Nephron (organoid): ENCODE data around the gene STRBP.

Experiments used
- H3K27ac Mint-ChIP-seq, 3 experiments: 2 replicates each; pipeline ENCODE4 v1.8.0; 2020; ENCODE audit warnings: mixed read lengths in 3 of 3, mild to moderate bottlenecking in 2 of 3, moderate library complexity in 1 of 3
- H3K27me3 Mint-ChIP-seq: 2 replicates; pipeline ENCODE4 v1.8.0; 2021; ENCODE audit warnings: low read depth, mild to moderate bottlenecking, moderate library complexity, mixed read lengths
- H3K36me3 Mint-ChIP-seq: 2 replicates; pipeline ENCODE4 v1.8.0; 2020; ENCODE audit warnings: low read depth, mixed read lengths
- H3K4me1 Mint-ChIP-seq: 2 replicates; pipeline ENCODE4 v1.8.0; 2020; ENCODE audit warnings: mixed read lengths
- H3K4me3 Mint-ChIP-seq, 3 experiments: 2 replicates each; pipeline ENCODE4 v1.8.0; 2020; ENCODE audit warnings: mild to moderate bottlenecking in 3 of 3, mixed read lengths in 3 of 3, moderate library complexity in 2 of 3
- H3K9me3 Mint-ChIP-seq: 2 replicates; pipeline ENCODE4 v1.8.0; 2020; ENCODE audit warnings: mixed read lengths
- TF ChIP-seq, protein P1 (sequence below), 3 experiments: fragments of 200-600 bp; sonication (generic); IDR thresholded peaks; one replicate each; pipeline ENCODE4 v1.5.0; 2021; ENCODE audit warnings: antibody characterized with exemption in 3 of 3; ENCODE audit not compliant: unreplicated experiment in 3 of 3

Gene STRBP

DNA sequence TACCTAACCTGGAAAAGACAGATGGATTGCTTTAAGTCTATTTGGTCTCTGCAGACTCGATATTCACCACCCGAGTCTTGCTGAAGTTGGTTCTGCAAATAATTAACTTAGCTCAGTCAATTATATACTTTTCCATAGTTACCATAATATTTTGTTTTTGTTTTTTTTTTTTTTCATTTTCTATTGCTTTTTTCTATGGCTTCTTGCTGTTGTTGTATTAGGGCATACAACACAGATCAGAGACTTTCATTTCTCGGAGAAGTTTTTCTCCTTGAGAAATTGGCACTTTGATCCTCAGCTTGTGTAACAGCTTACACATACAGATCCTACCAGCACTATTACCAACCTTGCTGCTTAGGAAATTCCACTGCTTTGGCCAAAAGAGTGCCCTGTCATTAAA is 146.9 kb downstream of the STRBP start:
- peaks cover 19% of the 10 kb centered on the region for H3K4me1 Mint-ChIP-seq
- no peak overlapping the region for H3K4me3 Mint-ChIP-seq
- peak overlapping the region; percentile 52 to 89 (median 84) for H3K27ac Mint-ChIP-seq
- H3K27me3 Mint-ChIP-seq = no peaks in the 10 kb centered on the region
- H3K36me3 Mint-ChIP-seq = peaks cover 21% of the 10 kb centered on the region
- no peaks in the 10 kb centered on the region for H3K9me3 Mint-ChIP-seq
- TF ChIP-seq, protein P1, sequence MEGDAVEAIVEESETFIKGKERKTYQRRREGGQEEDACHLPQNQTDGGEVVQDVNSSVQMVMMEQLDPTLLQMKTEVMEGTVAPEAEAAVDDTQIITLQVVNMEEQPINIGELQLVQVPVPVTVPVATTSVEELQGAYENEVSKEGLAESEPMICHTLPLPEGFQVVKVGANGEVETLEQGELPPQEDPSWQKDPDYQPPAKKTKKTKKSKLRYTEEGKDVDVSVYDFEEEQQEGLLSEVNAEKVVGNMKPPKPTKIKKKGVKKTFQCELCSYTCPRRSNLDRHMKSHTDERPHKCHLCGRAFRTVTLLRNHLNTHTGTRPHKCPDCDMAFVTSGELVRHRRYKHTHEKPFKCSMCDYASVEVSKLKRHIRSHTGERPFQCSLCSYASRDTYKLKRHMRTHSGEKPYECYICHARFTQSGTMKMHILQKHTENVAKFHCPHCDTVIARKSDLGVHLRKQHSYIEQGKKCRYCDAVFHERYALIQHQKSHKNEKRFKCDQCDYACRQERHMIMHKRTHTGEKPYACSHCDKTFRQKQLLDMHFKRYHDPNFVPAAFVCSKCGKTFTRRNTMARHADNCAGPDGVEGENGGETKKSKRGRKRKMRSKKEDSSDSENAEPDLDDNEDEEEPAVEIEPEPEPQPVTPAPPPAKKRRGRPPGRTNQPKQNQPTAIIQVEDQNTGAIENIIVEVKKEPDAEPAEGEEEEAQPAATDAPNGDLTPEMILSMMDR (IDR thresholded peaks at IDR 0.05; ENCODE audit: unreplicated experiment in 3 of 3) = no peak

DNA sequence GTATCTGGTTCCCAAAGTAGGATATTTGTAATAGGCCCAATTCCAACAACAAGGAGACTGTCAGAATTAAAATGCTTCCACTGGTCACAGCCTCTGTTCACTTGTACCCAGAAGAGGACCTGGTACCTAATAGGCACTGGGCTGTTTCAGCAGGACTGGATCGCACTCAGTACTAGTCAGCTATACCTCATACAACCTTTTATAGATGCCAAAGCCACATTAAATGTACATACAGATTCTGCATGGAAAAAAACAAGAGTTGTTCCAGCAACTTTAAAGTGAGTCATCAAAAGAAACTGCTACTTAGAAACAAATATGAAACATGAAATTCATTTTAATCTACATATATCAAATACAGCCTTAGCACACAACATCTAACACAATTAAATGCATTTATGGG is 147.4 kb downstream of the STRBP start:
- Mint-ChIP-seq H3K27ac (peak overlapping the region; percentile 52 to 89 (median 84)), H3K9me3 (no peaks in the 10 kb centered on the region), H3K4me1 (peaks cover 14% of the 10 kb centered on the region), H3K27me3 (no peaks in the 10 kb centered on the region), H3K4me3 (no peak overlapping the region), H3K36me3 (peaks cover 17% of the 10 kb centered on the region)
- TF ChIP-seq, protein P1 (IDR thresholded peaks at IDR 0.05; ENCODE audit: unreplicated experiment in 3 of 3) = no peak

DNA sequence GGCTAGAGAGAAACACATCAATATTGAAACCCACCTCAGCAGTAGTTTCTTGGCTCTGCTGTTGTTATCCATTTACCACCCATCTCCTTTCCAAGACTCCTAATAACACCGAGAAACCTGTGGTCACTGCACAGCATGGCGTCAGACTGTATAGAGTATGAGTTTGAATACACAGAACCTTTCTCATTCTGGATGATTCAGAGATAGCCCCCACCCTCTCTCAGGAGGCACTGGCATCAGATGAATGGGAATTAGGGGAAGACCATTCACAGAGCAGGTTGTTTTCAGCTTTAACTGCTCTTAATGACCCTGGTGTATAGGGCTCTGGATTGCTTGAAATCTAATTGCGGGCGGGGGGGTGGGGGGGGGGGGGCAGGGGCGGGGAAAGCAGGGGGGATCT is 148.3 kb downstream of the STRBP start:
- H3K36me3 Mint-ChIP-seq = peaks cover 21% of the 10 kb centered on the region
- H3K9me3 Mint-ChIP-seq = no peaks in the 10 kb centered on the region
- peaks cover 14% of the 10 kb centered on the region for H3K4me1 Mint-ChIP-seq
- H3K27me3 Mint-ChIP-seq = no peaks in the 10 kb centered on the region
- TF ChIP-seq, protein P1 (IDR thresholded peaks at IDR 0.05; ENCODE audit: unreplicated experiment in 3 of 3) = no peak
- no peak overlapping the region for H3K4me3 Mint-ChIP-seq
- peak overlapping the region; percentile 11 to 50 (median 46) for H3K27ac Mint-ChIP-seq

DNA sequence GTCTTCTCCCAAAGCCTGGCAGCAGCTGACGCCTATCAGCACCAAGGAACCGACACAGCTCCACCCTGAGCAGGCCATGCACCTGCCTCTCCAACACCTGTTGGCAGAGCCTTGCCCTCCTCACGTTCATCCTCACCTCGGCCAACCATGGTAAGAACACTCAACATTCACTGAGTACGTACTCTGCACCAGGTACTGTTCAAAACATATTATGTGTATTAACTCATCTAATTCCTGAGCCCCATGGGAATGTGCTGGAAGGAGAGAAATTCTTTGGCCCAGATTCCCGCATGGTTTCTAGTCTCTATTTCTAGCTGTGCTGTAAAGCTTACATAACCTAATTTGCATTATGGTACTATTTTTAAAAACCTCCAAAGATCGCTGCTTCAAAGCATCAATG is 148.8 kb downstream of the STRBP start:
- H3K27me3 Mint-ChIP-seq = no peaks in the 10 kb centered on the region
- TF ChIP-seq, protein P1 (IDR thresholded peaks at IDR 0.05; ENCODE audit: unreplicated experiment in 3 of 3) = no peak
- no peak overlapping the region for H3K4me3 Mint-ChIP-seq
- H3K4me1 Mint-ChIP-seq = peaks cover 14% of the 10 kb centered on the region
- H3K27ac Mint-ChIP-seq = peak overlapping the region; percentile 11 to 50 (median 46)
- no peaks in the 10 kb centered on the region for H3K9me3 Mint-ChIP-seq
- peaks cover 26% of the 10 kb centered on the region for H3K36me3 Mint-ChIP-seq

DNA sequence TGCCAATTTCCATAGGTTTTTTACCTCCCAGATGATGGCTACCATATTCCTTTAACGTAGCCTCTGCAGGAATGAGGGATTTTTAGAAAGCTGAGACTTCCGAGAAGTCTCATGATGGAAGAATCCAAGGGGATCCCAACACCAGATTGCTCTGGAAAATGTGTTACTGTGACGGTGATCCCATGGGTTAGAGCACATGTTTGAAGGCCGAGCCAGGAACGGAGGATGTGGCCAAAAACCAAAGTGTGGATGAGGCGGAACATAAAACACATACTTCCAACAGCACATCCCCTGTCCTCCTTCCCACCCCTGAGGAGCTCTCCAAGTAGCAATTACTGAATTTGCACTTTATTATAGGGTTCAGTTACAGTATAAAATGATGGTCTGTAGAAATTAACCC is 152.3 kb downstream of the STRBP start:
- Mint-ChIP-seq H3K4me3 (no peak overlapping the region), H3K4me1 (peaks cover 8% of the 10 kb centered on the region), H3K36me3 (peaks cover 18% of the 10 kb centered on the region), H3K27ac (no peak overlapping the region), H3K9me3 (no peaks in the 10 kb centered on the region), H3K27me3 (no peaks in the 10 kb centered on the region)
- TF ChIP-seq, protein P1 (IDR thresholded peaks at IDR 0.05; ENCODE audit: unreplicated experiment in 3 of 3) = no peak

DNA sequence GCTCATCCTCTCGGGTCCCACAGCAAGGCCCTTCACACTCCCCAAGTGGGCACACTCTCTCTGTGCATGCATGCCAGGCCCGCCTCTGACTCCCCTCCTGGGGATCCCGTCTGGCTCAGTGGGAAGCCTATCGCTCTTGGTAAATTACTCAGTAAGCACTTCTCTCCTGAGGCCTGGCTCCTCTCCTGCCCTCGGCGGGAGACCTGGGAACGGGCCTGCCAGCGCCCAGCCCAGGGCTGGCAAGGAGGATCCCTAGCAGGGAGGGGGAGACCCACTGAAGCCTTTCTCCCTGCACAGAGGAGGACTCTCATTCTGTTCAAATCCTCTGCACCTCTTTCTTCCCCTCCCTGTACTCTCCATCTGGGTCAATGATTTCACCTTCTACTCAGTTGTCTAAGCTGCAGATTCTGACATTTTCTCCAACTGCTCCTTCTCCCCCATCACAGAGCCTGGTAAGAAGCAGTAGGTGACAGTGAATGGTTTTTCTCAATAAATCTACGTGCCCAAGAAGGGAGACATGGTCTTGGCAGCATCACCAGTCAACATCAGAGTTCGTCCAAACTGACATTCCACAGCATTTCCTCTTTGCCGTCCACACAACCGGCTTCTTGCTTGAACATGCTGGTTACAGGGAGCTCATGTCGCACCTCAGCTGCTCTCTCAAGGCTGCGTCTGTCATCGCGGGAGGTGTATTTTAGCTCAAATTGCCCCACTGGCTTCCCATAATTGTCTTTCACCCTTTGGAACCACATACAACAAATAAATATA is 153.1 kb downstream of the STRBP start:
- Mint-ChIP-seq H3K27ac (no peak overlapping the region), H3K9me3 (no peaks in the 10 kb centered on the region), H3K4me1 (peaks cover 8% of the 10 kb centered on the region)

More for the DNA sequence above, 153.1 kb downstream of the STRBP start:
- TF ChIP-seq, protein P1 (IDR thresholded peaks at IDR 0.05; ENCODE audit: unreplicated experiment in 3 of 3) = no peak
- Mint-ChIP-seq H3K36me3 (peaks cover 18% of the 10 kb centered on the region), H3K4me3 (no peak overlapping the region), H3K27me3 (no peaks in the 10 kb centered on the region)
